ENCODE results near the gene PRKN. TPM values are rescaled to one million over a fixed set of nuclear protein-coding genes. Genes with fewer than 3 reads are reported as not detected.

Gene PRKN
- total and polyA plus RNA-seq, 2 experiments from 2014 or later, result 1.2 to 2.3 TPM

DNA sequence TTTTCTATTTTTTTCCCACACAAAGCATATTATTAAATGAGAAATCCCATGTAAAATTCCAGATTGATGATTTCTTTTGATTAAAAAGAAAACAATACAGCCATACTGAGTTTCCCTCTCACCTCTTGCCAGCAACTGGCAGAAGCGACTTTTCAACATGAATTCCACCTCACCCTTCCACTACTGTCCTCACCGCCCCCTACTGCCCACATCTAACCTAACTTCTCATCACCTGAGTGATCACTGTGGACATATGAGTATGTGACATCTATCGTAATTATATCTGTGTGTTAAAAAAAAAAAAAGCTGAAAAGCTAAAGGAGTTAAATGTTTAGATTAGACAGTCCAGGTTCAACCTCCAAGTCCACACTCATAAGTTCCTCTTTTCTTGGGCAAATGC is 528.6 kb downstream of the PRKN start:
- no peaks in the 10 kb centered on the region for H3K79me2 ChIP-seq (ENCODE audit: insufficient read depth)
- H3K9me3 ChIP-seq (ENCODE audit: low read depth), result no peaks in the 10 kb centered on the region
- in situ Hi-C loops (cut with MboI), result no loop called here
- 83 to 96% methylated on average over 3 of the region's 3 CpGs for WGBS, 2 experiments (ENCODE audit: low coverage in 1 of 2, low lambda C conversion rate in 2 of 2, missing lambda C conversion rate in 2 of 2)
- H3K4me1 ChIP-seq (ENCODE audit: insufficient read depth), result no peaks in the 10 kb centered on the region
- H3F3A ChIP-seq (ENCODE audit: insufficient read depth), result no peaks in the 10 kb centered on the region
- H3K36me3 ChIP-seq (ENCODE audit: low read depth), result no peaks in the 10 kb centered on the region
- H3K4me3 ChIP-seq, result no peak overlapping the region
- H3K4me2 ChIP-seq (ENCODE audit: unreplicated experiment), result no peak overlapping the region
- H2AFZ ChIP-seq, result no peak overlapping the region
- no peaks in the 10 kb centered on the region for H3K27me3 ChIP-seq (replicated peaks; ENCODE audit: insufficient read depth)
- no peaks in the 10 kb centered on the region for H3K9me2 ChIP-seq (ENCODE audit: insufficient read depth)
- H4K20me1 ChIP-seq (ENCODE audit: insufficient read depth), result no peaks in the 10 kb centered on the region
- H3K9ac ChIP-seq, result no peak overlapping the region
- TF ChIP-seq EZH2 (IDR thresholded peaks at IDR 0.05; ENCODE audit: insufficient read depth, poor library complexity, severe bottlenecking) (no peak), EZH2phosphoT487 (IDR thresholded peaks at IDR 0.05; ENCODE audit: insufficient read depth, low read depth) (no peak)
- H3K27ac ChIP-seq, result no peak overlapping the region
- no peak for DNase-seq

DNA sequence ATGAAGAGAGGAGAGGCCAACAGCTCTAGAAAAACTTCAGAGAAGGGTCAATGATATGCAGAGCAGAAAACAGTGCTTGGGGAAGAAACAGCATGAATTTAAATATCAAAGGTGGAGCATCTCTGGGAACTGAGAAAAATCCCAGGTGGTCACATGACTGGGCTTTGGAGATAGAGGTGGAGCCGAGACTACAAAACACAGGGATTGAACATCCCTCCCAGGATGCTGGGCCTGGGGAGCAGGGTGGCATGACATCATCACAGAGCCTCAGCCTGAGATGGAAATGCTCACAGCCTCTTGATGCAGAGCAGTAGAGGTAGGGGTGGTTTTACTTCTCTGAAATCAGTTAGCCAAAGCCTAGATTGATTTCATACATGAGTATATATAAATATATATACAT is 529.5 kb downstream of the PRKN start:
- Histone ChIP-seq H3K27me3 (replicated peaks; ENCODE audit: insufficient read depth) (no peaks in the 10 kb centered on the region), H3K4me1 (ENCODE audit: insufficient read depth) (no peaks in the 10 kb centered on the region), H3K4me2 (ENCODE audit: unreplicated experiment) (no peak overlapping the region), H2AFZ (no peak overlapping the region), H3K9me2 (ENCODE audit: insufficient read depth) (no peaks in the 10 kb centered on the region), H3K79me2 (ENCODE audit: insufficient read depth) (no peaks in the 10 kb centered on the region), H3K36me3 (ENCODE audit: low read depth) (no peaks in the 10 kb centered on the region), H3K4me3 (no peak overlapping the region), H3K9ac (no peak overlapping the region), H3K9me3 (ENCODE audit: low read depth) (no peaks in the 10 kb centered on the region), H3F3A (ENCODE audit: insufficient read depth) (no peaks in the 10 kb centered on the region), H3K27ac (no peak overlapping the region), H4K20me1 (ENCODE audit: insufficient read depth) (no peaks in the 10 kb centered on the region)
- DNase-seq, result no peak
- TF ChIP-seq EZH2 (IDR thresholded peaks at IDR 0.05; ENCODE audit: insufficient read depth, poor library complexity, severe bottlenecking) (no peak), EZH2phosphoT487 (IDR thresholded peaks at IDR 0.05; ENCODE audit: insufficient read depth, low read depth) (no peak)
- WGBS, 2 experiments (ENCODE audit: low coverage in 1 of 2, low lambda C conversion rate in 2 of 2, missing lambda C conversion rate in 2 of 2), result 77 to 83% methylated on average over 1 of the region's 1 CpG
- in situ Hi-C loops (cut with MboI), result no loop called here

DNA sequence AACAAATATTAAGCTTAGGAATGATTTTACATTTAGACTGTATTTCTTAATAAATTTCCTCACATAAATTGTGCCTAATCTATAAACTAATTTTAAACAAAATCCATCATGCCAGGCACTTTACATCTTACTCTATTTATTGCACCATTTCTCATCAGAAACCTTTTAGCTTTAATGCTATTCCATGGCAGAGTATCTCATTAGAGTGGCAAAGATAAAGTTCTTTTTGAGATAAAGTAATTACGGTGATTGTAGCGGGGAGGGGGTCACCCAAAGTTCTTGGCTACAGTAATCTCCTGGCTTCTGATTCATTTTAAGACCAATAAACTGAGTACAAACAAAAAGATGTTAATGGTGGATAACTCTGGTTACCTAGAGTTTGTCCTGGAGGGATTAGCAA is 532.1 kb downstream of the PRKN start:
- H3K9me3 ChIP-seq (ENCODE audit: low read depth), result no peaks in the 10 kb centered on the region
- no peaks in the 10 kb centered on the region for H3K9me2 ChIP-seq (ENCODE audit: insufficient read depth)
- no peak for DNase-seq
- H3K27ac ChIP-seq, result no peak overlapping the region
- H3K79me2 ChIP-seq (ENCODE audit: insufficient read depth), result no peaks in the 10 kb centered on the region
- no peak overlapping the region for H3K4me2 ChIP-seq (ENCODE audit: unreplicated experiment)
- TF ChIP-seq EZH2phosphoT487 (IDR thresholded peaks at IDR 0.05; ENCODE audit: insufficient read depth, low read depth), result no peak
- TF ChIP-seq EZH2 (IDR thresholded peaks at IDR 0.05; ENCODE audit: insufficient read depth, poor library complexity, severe bottlenecking), result no peak
- H2AFZ ChIP-seq, result no peak overlapping the region
- no peaks in the 10 kb centered on the region for H4K20me1 ChIP-seq (ENCODE audit: insufficient read depth)
- H3K4me1 ChIP-seq (ENCODE audit: insufficient read depth), result no peaks in the 10 kb centered on the region
- H3F3A ChIP-seq (ENCODE audit: insufficient read depth), result no peaks in the 10 kb centered on the region
- 90 to 95% methylated on average over 2 of the region's 2 CpGs for WGBS, 2 experiments (ENCODE audit: low coverage in 1 of 2, low lambda C conversion rate in 2 of 2, missing lambda C conversion rate in 2 of 2)
- H3K27me3 ChIP-seq (replicated peaks; ENCODE audit: insufficient read depth), result no peaks in the 10 kb centered on the region
- H3K36me3 ChIP-seq (ENCODE audit: low read depth), result no peaks in the 10 kb centered on the region
- H3K4me3 ChIP-seq, result no peak overlapping the region
- in situ Hi-C loops (cut with MboI), result no loop called here
- no peak overlapping the region for H3K9ac ChIP-seq

DNA sequence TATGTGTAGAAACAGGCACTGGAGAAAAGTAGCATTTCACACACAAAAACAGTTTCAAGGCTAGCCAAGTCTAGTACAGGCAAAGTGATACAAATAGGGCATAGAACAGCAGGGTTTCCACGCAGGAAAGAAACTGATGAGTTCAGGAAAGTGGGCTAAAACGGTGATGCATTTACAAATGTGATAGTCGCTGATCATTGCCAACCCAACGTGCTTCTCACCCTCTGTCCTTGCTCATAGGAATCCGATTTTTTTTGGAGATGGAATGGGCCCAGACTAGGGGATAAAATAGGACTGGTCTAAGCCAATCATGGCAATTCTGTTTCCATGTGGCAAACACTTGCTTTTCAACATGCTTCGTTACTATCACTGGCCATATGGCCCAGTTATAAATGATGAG is 536.6 kb downstream of the PRKN start:
- H3K9me3 ChIP-seq (ENCODE audit: low read depth), result no peaks in the 10 kb centered on the region
- WGBS, 2 experiments (ENCODE audit: low coverage in 1 of 2, low lambda C conversion rate in 2 of 2, missing lambda C conversion rate in 2 of 2), result 63 to 66% methylated on average over 6 of the region's 6 CpGs
- no peaks in the 10 kb centered on the region for H3K79me2 ChIP-seq (ENCODE audit: insufficient read depth)
- no peak overlapping the region for H3K9ac ChIP-seq
- H3K4me2 ChIP-seq (ENCODE audit: unreplicated experiment), result no peak overlapping the region
- H3K9me2 ChIP-seq (ENCODE audit: insufficient read depth), result no peaks in the 10 kb centered on the region
- no peaks in the 10 kb centered on the region for H3K36me3 ChIP-seq (ENCODE audit: low read depth)
- no peak overlapping the region for H2AFZ ChIP-seq
- no peaks in the 10 kb centered on the region for H4K20me1 ChIP-seq (ENCODE audit: insufficient read depth)
- no peaks in the 10 kb centered on the region for H3F3A ChIP-seq (ENCODE audit: insufficient read depth)
- H3K27ac ChIP-seq, result no peak overlapping the region
- no peak for TF ChIP-seq EZH2phosphoT487 (IDR thresholded peaks at IDR 0.05; ENCODE audit: insufficient read depth, low read depth)
- DNase-seq, result no peak
- in situ Hi-C loops (cut with MboI), result no loop called here
- no peak overlapping the region for H3K4me3 ChIP-seq
- H3K27me3 ChIP-seq (replicated peaks; ENCODE audit: insufficient read depth), result no peaks in the 10 kb centered on the region
- no peaks in the 10 kb centered on the region for H3K4me1 ChIP-seq (ENCODE audit: insufficient read depth)
